HG03196 (cell line): ENCODE data around the gene BRCA2.
A peak's percentile ranks its signal among the peaks of the same experiment; 100 is the strongest.

ENCODE experiments used
- ATAC-seq: cut with Tn5 transposase; IDR thresholded peaks from one replicate; pipeline ENCODE4 v1.9.1; 2021; ENCODE audit not compliant: unreplicated experiment

Gene BRCA2

GRCh38 chr13:32427852-32428580 is 112.7 kb downstream of the BRCA2 start, which contains the start of gene N4BP2L1:
Gene N4BP2L1, minus strand, starts transcription at chr13:32428130. Its CDS starts 48 bp downstream, at chr13:32428082.
- ATAC-seq: peak; percentile 71

- no peak for ATAC-seq
Observed at GRCh38 chr13:32428581-32429432, 113.5 kb downstream of the BRCA2 start.

DNA sequence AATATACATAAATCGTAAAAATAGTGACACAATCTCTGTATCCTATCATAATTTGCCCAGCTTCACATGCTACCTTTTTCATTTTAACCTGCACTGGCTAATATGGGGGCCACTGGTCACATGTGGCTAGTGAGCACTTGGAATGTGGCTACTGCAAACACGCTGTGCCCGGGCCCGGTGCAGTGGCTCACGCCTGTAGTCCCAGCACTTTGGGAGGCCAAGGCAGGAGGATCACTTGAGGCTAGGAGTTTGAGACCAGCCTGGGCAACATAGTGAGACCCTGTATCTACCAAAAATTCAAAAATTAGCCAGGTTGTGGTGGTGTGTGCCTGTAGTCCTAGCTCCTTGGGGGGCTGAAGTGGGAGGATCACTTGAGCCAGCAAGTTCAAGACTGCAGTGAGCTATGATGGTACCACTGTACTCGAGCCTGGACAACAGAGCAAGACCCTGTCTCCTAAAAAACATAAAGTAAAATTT is 114.2 kb downstream of the BRCA2 start:
- ATAC-seq: no peak

DNA sequence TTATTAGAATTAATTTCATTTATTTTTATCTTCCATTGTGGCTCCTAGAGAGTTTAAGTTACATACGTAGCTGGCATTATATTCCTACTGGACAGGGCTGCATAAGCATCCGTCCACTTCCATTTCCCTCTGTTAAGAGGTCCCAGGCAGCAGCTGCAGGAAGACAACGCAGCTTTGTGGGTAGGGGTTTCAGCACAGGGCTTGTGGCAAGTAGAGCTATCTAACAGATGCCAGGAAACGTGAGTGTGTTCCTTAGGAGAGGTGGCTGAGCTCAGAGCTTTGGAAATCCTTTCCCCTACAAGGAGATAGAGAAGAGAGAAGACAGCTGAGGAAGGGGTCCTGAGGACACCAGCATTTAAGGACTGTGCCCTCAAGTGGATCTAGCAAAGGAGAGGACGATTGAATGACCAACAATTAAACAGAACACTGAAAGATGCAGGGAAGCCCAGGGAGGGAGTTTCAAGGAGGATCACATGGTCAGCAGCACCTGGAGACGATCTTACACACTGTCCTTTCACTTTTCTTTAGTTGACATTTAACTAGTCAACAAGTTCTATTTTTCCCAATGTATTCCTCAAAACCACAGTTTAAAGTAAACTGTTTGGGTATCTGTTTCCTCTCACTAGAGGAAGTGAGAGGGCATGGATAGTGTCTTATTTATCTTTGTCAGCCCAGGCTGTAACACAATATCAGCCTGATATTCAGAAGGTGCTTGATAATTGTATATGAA is 114.9 kb downstream of the BRCA2 start:
- ATAC-seq: no peak

- no peak for ATAC-seq
Observed at GRCh38 chr13:32431361-32431760, 116.1 kb downstream of the BRCA2 start.

DNA sequence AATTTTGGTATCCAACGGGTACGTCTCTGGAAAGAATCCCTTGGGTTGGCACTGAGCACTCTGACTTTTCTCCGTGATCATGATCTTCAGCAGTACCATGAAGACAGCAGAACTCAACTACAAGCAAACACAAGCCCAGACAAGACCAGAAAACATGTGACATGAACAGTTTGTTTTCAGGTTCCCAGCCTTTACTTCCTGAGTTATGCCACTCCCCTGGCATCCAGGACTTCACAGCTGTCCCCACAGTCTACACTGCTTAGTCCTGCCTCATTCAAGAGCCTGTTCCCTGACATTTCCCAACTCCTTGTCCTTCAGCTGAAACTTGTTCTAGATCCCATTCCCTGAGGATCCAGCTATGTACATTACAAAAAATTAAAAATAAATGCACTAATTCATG is 117.5 kb downstream of the BRCA2 start:
- ATAC-seq: no peak

GRCh38 chr13:32438871-32439270 is 123.6 kb downstream of the BRCA2 start:
- no peak for ATAC-seq

DNA sequence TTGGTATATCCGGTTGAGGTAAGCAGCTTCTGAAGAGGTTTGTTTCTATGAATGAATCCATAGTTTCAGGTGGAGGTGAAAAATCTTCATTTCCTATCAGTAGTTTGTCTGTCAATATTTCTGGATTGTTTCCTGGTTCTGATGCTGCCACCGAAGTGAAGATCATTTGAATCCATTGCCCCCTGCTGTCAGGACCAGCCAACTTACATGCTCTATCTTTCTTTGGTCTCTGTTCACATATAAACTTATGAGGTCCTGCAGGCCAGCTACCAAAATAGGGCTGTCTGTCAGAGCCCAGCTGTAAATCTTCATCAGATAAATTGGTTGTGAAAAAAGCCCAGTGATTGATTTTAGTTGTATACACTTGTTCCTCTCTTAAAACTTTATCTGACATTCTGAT is 127.8 kb downstream of the BRCA2 start:
- peak; percentile 57 for ATAC-seq

DNA sequence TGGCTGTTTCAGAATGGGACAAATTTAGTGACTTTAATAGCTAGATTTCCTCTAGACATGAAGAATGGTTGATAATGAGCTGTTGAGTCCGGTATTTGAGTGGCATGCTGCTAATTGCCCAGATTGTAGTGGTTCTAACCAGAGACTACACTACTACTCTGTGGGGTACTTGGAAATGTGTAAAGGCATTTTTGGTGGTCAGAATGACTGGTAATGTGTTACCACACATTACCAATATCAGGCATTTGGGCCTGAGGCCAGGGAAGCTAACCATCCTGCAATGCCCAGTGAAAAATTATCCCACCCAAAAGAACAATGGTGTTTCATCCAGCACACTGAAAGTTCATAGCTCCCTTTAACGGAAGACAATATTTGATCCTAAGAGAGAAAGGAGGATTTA is 130.2 kb downstream of the BRCA2 start:
- ATAC-seq: no peak

DNA sequence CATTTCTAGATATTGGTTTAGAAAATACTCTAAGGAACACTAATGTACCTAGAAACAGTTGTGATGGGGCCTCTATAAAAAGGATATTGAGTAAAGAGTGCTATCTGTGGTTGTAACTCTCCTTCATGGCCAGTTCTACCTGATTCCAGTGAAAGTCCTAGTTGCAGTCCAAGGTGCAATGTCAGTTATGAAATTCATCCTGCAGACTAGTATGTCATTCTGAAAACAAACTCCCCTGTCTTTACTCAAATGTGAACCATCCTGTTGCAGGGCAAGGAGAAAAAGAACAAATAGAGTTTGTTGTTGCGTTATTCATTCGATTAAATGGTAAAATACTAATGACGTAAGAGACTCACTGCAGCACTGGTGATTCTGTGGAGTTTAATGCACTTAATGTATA is 130.9 kb downstream of the BRCA2 start:
- no peak for ATAC-seq

DNA sequence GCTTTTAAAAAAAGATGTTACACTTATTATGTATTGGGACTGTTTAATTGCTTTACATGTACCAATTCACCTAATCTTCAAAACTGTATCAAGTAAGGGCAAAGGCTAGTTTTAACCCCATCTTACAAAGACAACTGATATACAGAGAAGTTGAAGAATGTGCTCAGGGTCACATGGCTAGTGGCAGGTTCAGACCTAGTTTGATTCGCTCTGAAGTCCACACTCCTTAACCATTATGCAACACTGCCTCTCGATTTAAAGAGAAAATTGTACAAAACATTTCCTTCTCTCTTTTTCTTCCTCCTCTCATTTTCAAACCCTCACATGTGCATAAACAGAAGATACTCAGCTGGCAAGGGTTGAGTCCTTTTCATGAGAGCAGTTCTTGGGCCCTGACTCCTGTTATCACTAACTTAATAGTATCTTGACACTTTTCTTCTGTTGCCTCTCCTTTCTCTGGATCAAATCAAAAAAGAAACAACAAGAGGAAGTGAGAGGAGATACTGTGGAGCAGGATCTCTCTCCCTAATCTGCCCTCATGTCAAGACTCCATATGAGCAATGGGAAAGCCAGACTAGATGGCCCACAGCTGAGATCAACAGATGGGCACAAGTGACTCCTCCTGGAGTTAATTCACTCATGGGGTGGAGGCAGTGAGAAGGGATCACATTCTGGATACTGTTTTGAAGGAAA is 131.6 kb downstream of the BRCA2 start:
- no peak for ATAC-seq

DNA sequence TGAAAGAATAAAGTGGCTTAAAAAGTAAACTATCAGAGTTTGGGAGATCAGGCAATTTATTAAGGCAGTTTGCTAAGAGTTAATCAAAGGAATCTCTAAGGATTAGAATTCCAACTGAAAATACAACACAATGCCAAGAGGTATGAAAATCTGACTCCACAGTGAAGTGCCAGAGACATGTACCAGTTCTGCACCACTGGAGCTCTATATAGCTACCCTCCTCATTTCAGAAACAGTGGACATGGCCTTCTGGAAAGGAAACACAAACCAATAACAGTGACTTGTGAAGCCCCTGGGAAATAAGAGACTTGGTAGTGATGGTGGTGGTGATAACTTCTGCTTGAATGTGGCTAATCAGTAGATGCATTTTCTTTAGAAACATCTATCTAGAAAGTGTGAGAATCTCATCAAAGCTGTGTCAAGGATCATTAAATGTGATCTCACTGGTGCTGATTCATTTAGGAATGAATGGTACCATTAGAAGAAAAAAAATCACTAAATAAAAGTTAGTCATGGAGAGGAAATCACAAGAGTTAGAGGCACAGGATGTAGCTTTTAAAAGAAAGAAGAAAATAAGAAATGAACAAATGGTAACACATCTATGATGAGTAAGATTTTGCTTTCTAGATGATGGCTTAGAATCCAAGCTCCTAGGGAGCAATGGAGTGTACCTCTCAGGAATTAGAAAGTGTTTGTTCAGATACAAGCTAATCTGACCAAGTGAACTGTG is 132.8 kb downstream of the BRCA2 start:
- ATAC-seq: no peak

- no peak for ATAC-seq
Observed at GRCh38 chr13:32448972-32449371, 133.7 kb downstream of the BRCA2 start.
